Choroid plexus epithelial cell (primary cell): Measurements from ENCODE around the gene EMC8.

ENCODE experiments used
- DNase-seq: peaks from one replicate; pipeline ENCODE4 v3.0.0-alpha.2; 2010; ENCODE audit warnings: low read depth
- H3K4me3 ChIP-seq: 2 replicates; pipeline ENCODE4 v1.5.1; 2011; ENCODE audit warnings: low read depth, mild to moderate bottlenecking, control low read depth, low read length, moderate library complexity
- CTCF ChIP-seq: conservative IDR thresholded peaks from 2 replicates; pipeline ENCODE4 v1.5.1; 2011; ENCODE audit warnings: low read depth, mild to moderate bottlenecking, control low read depth, inconsistent platforms, low read length, moderate library complexity

EMC8 gene

GRCh38 chr16:85835227-85835751, 35.9 kb upstream of the EMC8 start:
- TF ChIP-seq CTCF, result no peak
- no peak overlapping the region for H3K4me3 ChIP-seq
- no peak for DNase-seq

GRCh38 chr16:85834741-85835140, 35.4 kb upstream of the EMC8 start:
- DNase-seq, result no peak
- no peak overlapping the region for H3K4me3 ChIP-seq
- no peak for TF ChIP-seq CTCF

GRCh38 chr16:85833219-85833920, 34.0 kb upstream of the EMC8 start:
- no peak for TF ChIP-seq CTCF
- no peak for DNase-seq
- no peak overlapping the region for H3K4me3 ChIP-seq

- no peak for DNase-seq
- no peak overlapping the region for H3K4me3 ChIP-seq
- TF ChIP-seq CTCF, result no peak
These were observed 33.4 kb upstream of the EMC8 start for GRCh38 chr16:85832570-85833218.

- no peak for TF ChIP-seq CTCF
- no peak for DNase-seq
- no peak overlapping the region for H3K4me3 ChIP-seq
These were observed 31.5 kb upstream of the EMC8 start for GRCh38 chr16:85830821-85831220.

GRCh38 chr16:85829751-85830445, 30.6 kb upstream of the EMC8 start:
- H3K4me3 ChIP-seq, result no peak overlapping the region
- no peak for DNase-seq
- no peak for TF ChIP-seq CTCF
